Measurements from ENCODE around the gene SCARB1.

DNA sequence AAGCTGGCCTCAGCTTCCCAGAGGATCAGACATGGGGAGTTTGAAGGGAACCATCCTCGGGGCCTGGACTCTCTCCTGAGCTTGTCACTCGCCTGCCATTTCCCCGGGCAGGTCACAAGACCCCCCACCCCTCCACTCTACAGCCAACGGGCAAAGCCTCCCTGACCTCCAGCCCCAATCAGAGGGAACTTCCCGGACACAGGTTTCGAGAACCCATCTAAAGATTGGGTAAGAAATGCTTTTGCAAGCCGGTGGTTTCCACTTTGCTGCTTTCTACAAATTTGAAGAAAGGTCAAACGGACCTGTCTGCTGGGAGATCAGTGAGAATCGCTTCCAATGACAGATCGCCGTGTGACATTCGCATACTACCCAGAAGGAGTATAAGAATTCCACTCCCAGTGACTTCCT, 89.6 kb downstream of the SCARB1 start:
- TF ChIP-seq, protein P1, sequence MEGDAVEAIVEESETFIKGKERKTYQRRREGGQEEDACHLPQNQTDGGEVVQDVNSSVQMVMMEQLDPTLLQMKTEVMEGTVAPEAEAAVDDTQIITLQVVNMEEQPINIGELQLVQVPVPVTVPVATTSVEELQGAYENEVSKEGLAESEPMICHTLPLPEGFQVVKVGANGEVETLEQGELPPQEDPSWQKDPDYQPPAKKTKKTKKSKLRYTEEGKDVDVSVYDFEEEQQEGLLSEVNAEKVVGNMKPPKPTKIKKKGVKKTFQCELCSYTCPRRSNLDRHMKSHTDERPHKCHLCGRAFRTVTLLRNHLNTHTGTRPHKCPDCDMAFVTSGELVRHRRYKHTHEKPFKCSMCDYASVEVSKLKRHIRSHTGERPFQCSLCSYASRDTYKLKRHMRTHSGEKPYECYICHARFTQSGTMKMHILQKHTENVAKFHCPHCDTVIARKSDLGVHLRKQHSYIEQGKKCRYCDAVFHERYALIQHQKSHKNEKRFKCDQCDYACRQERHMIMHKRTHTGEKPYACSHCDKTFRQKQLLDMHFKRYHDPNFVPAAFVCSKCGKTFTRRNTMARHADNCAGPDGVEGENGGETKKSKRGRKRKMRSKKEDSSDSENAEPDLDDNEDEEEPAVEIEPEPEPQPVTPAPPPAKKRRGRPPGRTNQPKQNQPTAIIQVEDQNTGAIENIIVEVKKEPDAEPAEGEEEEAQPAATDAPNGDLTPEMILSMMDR (IDR thresholded peaks at IDR 0.05): no peak
- TF ChIP-seq POLR2AphosphoS5 (IDR thresholded peaks at IDR 0.05; ENCODE audit: low read depth, low read length) (no peak), TCF7L2 (IDR thresholded peaks at IDR 0.05; ENCODE audit: low read depth, low read length) (no peak), SIN3A (IDR thresholded peaks at IDR 0.05; ENCODE audit: borderline replicate concordance, insufficient read depth, low read depth, low read length) (no peak)
- TF ChIP-seq, protein P2, sequence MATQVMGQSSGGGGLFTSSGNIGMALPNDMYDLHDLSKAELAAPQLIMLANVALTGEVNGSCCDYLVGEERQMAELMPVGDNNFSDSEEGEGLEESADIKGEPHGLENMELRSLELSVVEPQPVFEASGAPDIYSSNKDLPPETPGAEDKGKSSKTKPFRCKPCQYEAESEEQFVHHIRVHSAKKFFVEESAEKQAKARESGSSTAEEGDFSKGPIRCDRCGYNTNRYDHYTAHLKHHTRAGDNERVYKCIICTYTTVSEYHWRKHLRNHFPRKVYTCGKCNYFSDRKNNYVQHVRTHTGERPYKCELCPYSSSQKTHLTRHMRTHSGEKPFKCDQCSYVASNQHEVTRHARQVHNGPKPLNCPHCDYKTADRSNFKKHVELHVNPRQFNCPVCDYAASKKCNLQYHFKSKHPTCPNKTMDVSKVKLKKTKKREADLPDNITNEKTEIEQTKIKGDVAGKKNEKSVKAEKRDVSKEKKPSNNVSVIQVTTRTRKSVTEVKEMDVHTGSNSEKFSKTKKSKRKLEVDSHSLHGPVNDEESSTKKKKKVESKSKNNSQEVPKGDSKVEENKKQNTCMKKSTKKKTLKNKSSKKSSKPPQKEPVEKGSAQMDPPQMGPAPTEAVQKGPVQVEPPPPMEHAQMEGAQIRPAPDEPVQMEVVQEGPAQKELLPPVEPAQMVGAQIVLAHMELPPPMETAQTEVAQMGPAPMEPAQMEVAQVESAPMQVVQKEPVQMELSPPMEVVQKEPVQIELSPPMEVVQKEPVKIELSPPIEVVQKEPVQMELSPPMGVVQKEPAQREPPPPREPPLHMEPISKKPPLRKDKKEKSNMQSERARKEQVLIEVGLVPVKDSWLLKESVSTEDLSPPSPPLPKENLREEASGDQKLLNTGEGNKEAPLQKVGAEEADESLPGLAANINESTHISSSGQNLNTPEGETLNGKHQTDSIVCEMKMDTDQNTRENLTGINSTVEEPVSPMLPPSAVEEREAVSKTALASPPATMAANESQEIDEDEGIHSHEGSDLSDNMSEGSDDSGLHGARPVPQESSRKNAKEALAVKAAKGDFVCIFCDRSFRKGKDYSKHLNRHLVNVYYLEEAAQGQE (IDR thresholded peaks at IDR 0.05; ENCODE audit: insufficient read depth in 1 of 2, low read depth in 2 of 2, low read length in 1 of 2): no peak

Data from Panc1 (cell line).